SK-N-MC (cell line): ENCODE results near the gene FBLN2.

ENCODE experiments used
- EZH2 ChIP-seq: fragments of 200-600 bp; sonication (generic); IDR thresholded peaks from one replicate; pipeline ENCODE4 v1.6.1; 2017; ENCODE audit warnings: antibody characterized with exemption
- POLR2AphosphoS5 ChIP-seq: IDR thresholded peaks from 2 replicates; pipeline ENCODE4 v1.6.1; 2012; ENCODE audit warnings: mild to moderate bottlenecking, low read depth, low read length, borderline replicate concordance

DNA sequence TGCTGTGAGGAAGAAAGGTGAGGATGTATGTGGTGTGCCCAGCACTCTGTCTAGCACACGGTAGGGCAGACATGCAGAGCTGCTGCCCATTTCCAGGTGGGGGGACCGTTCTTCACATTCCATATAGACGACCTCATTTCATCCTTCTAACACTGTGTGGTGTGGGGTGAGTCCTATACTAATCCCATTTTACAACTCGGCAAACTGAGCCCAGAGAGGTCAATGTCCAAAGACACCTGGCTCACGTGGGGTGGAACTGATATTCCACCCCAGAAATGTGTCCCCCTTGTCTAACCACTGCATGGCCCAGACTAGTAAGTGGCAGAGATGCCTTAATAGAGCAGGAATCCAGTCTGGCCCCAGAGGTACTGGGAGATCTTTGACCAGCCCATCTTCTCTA is 119.2 kb downstream of the FBLN2 start:
- TF ChIP-seq EZH2 = no peak
- TF ChIP-seq POLR2AphosphoS5 = no peak
